ENCODE data around the gene JMJD4. TPM values are rescaled to one million over a fixed set of nuclear protein-coding genes. Genes with fewer than 3 reads are reported as not detected.

Gene JMJD4
- total RNA-seq, 4 donors from 2014 or later: 33.4 to 45.3 (median 40.6) TPM

DNA sequence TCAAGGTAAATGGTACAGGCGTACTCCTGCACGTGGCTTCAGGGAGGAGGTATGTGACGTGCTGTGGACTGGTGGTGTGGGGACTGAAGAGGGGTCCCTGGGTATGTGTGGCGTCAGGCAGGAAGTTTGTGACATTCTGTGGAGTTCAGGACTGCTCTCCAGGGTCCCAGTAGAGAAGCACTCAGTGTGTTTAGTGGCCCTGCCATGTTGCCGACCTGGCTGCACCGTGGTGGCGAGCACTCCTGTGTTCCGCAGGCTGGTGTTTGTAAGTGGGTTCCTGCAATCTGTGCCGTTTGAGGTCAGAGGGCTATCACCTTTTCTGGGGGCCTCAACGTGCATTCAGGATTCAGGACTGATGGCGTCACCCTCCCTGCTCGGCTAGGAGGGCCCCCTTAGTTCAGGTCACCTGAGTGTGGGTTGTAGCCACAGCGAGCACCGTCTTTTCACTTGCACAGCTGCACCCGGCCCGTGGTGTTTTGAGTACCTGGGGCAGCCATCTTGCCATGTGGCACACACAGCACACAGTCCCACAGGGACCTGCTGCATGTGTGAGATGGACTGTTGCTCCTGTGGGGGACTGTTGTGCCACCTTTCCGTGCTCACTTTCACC, 26.6 kb upstream of the JMJD4 start:
- WGBS, 2 donors: 77 to 83% methylated on average over 10 to 17 of the region's 17 CpGs
- Histone ChIP-seq H3K27ac (peak overlapping the region in 3 of 4 donors; percentile 29 to 83 (median 53)), H3K27me3 (no peaks in the 10 kb centered on the region), H3K4me1 (peaks cover 0 to 28% (median 12%) of the 10 kb centered on the region in 4 donors), H3K4me3 (no peak overlapping the region), H3K9me3 (no peaks in the 10 kb centered on the region), H3K36me3 (peaks cover 0 to 72% (median 4%) of the 10 kb centered on the region in 3 donors)
- TF ChIP-seq POLR2A (IDR thresholded peaks at IDR 0.05) (no peak), EP300 (IDR thresholded peaks at IDR 0.05) (no peak), CTCF (IDR thresholded peaks at IDR 0.05) (no peak)
- DNase-seq (ENCODE audit: low spot score in 2 of 2): no peak

DNA sequence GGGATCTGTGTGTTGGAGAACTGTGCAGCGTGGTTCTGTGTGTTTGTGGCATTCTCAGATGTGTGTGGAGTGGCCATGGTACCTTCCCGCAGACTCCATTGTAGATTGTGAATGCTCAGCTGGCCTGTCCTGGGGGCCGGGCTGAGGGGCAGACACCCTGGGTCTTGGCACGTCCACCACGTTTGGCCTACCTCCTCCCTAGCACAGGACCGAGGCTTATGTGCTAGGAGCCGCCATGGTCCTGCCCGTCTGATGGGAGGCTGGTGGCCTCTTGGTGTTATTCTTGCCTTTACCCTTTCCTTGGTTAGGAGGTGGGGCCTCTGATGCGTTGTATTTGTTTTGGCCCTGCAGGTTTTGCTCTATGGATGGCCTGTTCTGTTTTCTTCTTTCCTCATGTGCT, 25.3 kb upstream of the JMJD4 start:
- WGBS, 2 donors: 64 to 81% methylated on average over 9 of the region's 9 CpGs
- Histone ChIP-seq H3K9me3 (no peaks in the 10 kb centered on the region), H3K36me3 (peaks cover 0 to 67% (median 4%) of the 10 kb centered on the region in 3 donors), H3K4me3 (no peak overlapping the region), H3K27ac (peak overlapping the region in 2 of 4 donors; percentile 74 to 83), H3K27me3 (no peaks in the 10 kb centered on the region), H3K4me1 (peaks cover 0 to 39% (median 15%) of the 10 kb centered on the region in 4 donors)
- no peak for DNase-seq (ENCODE audit: low spot score in 2 of 2)
- TF ChIP-seq EP300 (IDR thresholded peaks at IDR 0.05) (no peak), POLR2A (IDR thresholded peaks at IDR 0.05) (no peak), CTCF (IDR thresholded peaks at IDR 0.05) (no peak)

GRCh38 chr1:227759341-227760300, 24.5 kb upstream of the JMJD4 start:
- peaks cover 0 to 46% (median 16%) of the 10 kb centered on the region in 4 donors for H3K4me1 ChIP-seq
- no peaks in the 10 kb centered on the region for H3K27me3 ChIP-seq
- no peaks in the 10 kb centered on the region for H3K9me3 ChIP-seq
- DNase-seq (ENCODE audit: low spot score in 2 of 2): peak; percentile 27 to 48
- TF ChIP-seq POLR2A (IDR thresholded peaks at IDR 0.05) (no peak), EP300 (IDR thresholded peaks at IDR 0.05) (peak in 1 of 2 donors; percentile 11), CTCF (IDR thresholded peaks at IDR 0.05) (no peak)
- peak overlapping the region; percentile 26 to 83 (median 52) for H3K27ac ChIP-seq
- WGBS, 2 donors: 77 to 81% methylated on average over 15 of the region's 15 CpGs
- no peak overlapping the region for H3K4me3 ChIP-seq
- H3K36me3 ChIP-seq: peaks cover 0 to 61% (median 4%) of the 10 kb centered on the region in 3 donors

DNA sequence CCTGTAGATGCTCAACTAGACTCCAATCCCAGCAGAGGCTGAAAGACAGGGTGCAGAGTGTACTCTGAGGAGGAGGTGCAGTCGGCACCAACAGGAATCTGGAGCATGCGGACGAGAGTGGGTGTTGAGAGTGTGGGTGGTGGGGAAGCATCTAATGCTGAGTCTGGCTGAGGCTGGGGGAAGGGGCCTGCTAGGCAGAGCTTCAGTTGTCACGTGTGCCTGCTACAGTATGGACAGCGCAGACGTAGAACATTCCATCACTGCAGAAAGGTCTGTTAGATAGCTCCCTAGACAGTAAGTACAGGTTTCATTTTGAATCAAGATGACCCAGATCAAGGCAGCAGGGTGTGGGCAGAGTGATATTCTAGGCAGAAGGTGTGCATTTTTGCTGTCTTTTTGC, 23.3 kb upstream of the JMJD4 start:
- peaks cover 0 to 50% (median 4%) of the 10 kb centered on the region in 3 donors for H3K36me3 ChIP-seq
- no peak overlapping the region for H3K4me3 ChIP-seq
- peak overlapping the region; percentile 34 to 83 (median 65) for H3K27ac ChIP-seq
- peaks cover 0 to 54% (median 21%) of the 10 kb centered on the region in 4 donors for H3K4me1 ChIP-seq
- TF ChIP-seq CTCF (IDR thresholded peaks at IDR 0.05) (no peak), POLR2A (IDR thresholded peaks at IDR 0.05) (no peak), EP300 (IDR thresholded peaks at IDR 0.05) (peak in 1 of 2 donors; percentile 75)
- H3K27me3 ChIP-seq: no peaks in the 10 kb centered on the region
- DNase-seq (ENCODE audit: low spot score in 2 of 2): no peak
- no peaks in the 10 kb centered on the region for H3K9me3 ChIP-seq
- 57 to 63% methylated on average over 6 of the region's 6 CpGs for WGBS, 2 donors

Data from tibial nerve (tissue), 4 donors.